Osteocyte (in vitro differentiated cells): ENCODE measurements around the gene RHEX. TPM values are rescaled to one million over a fixed set of nuclear protein-coding genes. Genes with fewer than 3 reads are reported as not detected.
A peak's percentile ranks its signal among the peaks of the same experiment; 100 is the strongest.

Source experiments
- DNase-seq: peaks from one replicate; pipeline ENCODE4 v3.0.0; 2021; ENCODE audit warnings: mixed read lengths; ENCODE audit not compliant: unreplicated experiment; ENCODE audit errors: extremely low spot score
- H3K27ac Mint-ChIP-seq: one replicate; pipeline ENCODE4 v1.8.0; 2021; ENCODE audit warnings: mild to moderate bottlenecking, mixed read lengths; ENCODE audit not compliant: unreplicated experiment
- H3K27me3 Mint-ChIP-seq: one replicate; pipeline ENCODE4 v1.8.0; 2021; ENCODE audit warnings: mixed read lengths; ENCODE audit not compliant: unreplicated experiment
- H3K36me3 Mint-ChIP-seq: one replicate; pipeline ENCODE4 v1.8.0; 2021; ENCODE audit warnings: mixed read lengths; ENCODE audit not compliant: unreplicated experiment
- H3K4me1 Mint-ChIP-seq: one replicate; pipeline ENCODE4 v1.8.0; 2021; ENCODE audit warnings: mixed read lengths; ENCODE audit not compliant: unreplicated experiment
- H3K4me3 Mint-ChIP-seq: one replicate; pipeline ENCODE4 v1.8.0; 2021; ENCODE audit warnings: mild to moderate bottlenecking, moderate library complexity, mixed read lengths; ENCODE audit not compliant: unreplicated experiment
- H3K9me3 Mint-ChIP-seq: one replicate; pipeline ENCODE4 v1.8.0; 2021; ENCODE audit warnings: mixed read lengths; ENCODE audit not compliant: unreplicated experiment
- CTCF ChIP-seq: fragments of 200-600 bp; sonication (generic); IDR thresholded peaks from 2 replicates; pipeline ENCODE4 v1.5.0; 2021; ENCODE audit warnings: antibody characterized with exemption, mild to moderate bottlenecking, moderate library complexity
- total RNA-seq: library from RNA; stranded (reverse); gene quantifications from 2 replicates; pipeline ENCODE4 v1.2.1, GENCODE V29; 2021

RHEX gene
- total RNA-seq, 1 donor from 2014 or later, result not detected

- H3K36me3 Mint-ChIP-seq, result no peaks in the 10 kb centered on the region
- H3K4me1 Mint-ChIP-seq, result peaks cover 9% of the 10 kb centered on the region
- H3K4me3 Mint-ChIP-seq, result peak overlapping the region; percentile 67
- H3K27ac Mint-ChIP-seq, result no peak overlapping the region
- no peak for TF ChIP-seq CTCF
- H3K9me3 Mint-ChIP-seq, result peaks cover 18% of the 10 kb centered on the region
- DNase-seq, result no peak
- H3K27me3 Mint-ChIP-seq, result peaks cover 52% of the 10 kb centered on the region
Measured at GRCh38 chr1:206116873-206117150, 63.8 kb downstream of the RHEX start.

GRCh38 chr1:206117151-206117948, 64.4 kb downstream of the RHEX start, which contains the start of gene AVPR1B:
Gene AVPR1B (minus strand): TSS chr1:206117388. CDS start chr1:206116890, 498 bp downstream.
- Mint-ChIP-seq H3K9me3 (peaks cover 21% of the 10 kb centered on the region), H3K27ac (no peak within 1 kb of the TSS), H3K4me1 (peaks cover 9% of the 10 kb centered on the region), H3K4me3 (peak within 1 kb of the TSS; percentile 67), H3K36me3 (no peaks in the 10 kb centered on the region), H3K27me3 (peaks cover 57% of the 10 kb centered on the region)
- DNase-seq, result peak; percentile 84
- no peak for TF ChIP-seq CTCF

GRCh38 chr1:206120406-206120805, 67.4 kb downstream of the RHEX start:
- H3K4me1 Mint-ChIP-seq, result peaks cover 9% of the 10 kb centered on the region
- peaks cover 33% of the 10 kb centered on the region for H3K9me3 Mint-ChIP-seq
- no peak for TF ChIP-seq CTCF
- H3K36me3 Mint-ChIP-seq, result no peaks in the 10 kb centered on the region
- no peak overlapping the region for H3K27ac Mint-ChIP-seq
- H3K27me3 Mint-ChIP-seq, result peaks cover 64% of the 10 kb centered on the region
- no peak overlapping the region for H3K4me3 Mint-ChIP-seq
- no peak for DNase-seq

- Mint-ChIP-seq H3K9me3 (peaks cover 33% of the 10 kb centered on the region), H3K27ac (no peak overlapping the region), H3K4me1 (peaks cover 9% of the 10 kb centered on the region), H3K36me3 (no peaks in the 10 kb centered on the region), H3K4me3 (no peak overlapping the region), H3K27me3 (peaks cover 67% of the 10 kb centered on the region)
- DNase-seq, result no peak
- TF ChIP-seq CTCF, result no peak
Measured at GRCh38 chr1:206121269-206121668, 68.3 kb downstream of the RHEX start.

GRCh38 chr1:206122686-206123085, 69.7 kb downstream of the RHEX start:
- Mint-ChIP-seq H3K36me3 (no peaks in the 10 kb centered on the region), H3K4me1 (peaks cover 4% of the 10 kb centered on the region), H3K27me3 (peaks cover 63% of the 10 kb centered on the region), H3K9me3 (peaks cover 33% of the 10 kb centered on the region), H3K27ac (no peak overlapping the region), H3K4me3 (no peak overlapping the region)
- no peak for DNase-seq
- TF ChIP-seq CTCF, result no peak
